GM13976 (cell line): ENCODE data around the gene CLMN.
A peak's percentile ranks its signal among the peaks of the same experiment; 100 is the strongest.

Source experiments
- DNase-seq: peaks from one replicate; pipeline ENCODE4 v3.0.0; 2012; ENCODE audit warnings: low spot score
- CTCF ChIP-seq: IDR thresholded peaks from 2 replicates; pipeline ENCODE4 v1.5.1; 2012; ENCODE audit warnings: borderline replicate concordance, mild to moderate bottlenecking; ENCODE audit not compliant: insufficient read depth; ENCODE audit errors: extremely low read depth, missing control alignments, control extremely low read depth
- in situ Hi-C: fragments of 300-500 bp; cut with MboI; formaldehyde crosslinking; loops from one replicate; pipeline ENCODE4 v1.12.0; 2022; ENCODE audit warnings: low sequenced_read_pairs, mixed read lengths, inconsistent platforms; ENCODE audit not compliant: unreplicated experiment

CLMN gene

GRCh38 chr14:95260537-95261361 lies 59.0 kb downstream of the CLMN start:
- in situ Hi-C loops = no loop called here
- no peak for TF ChIP-seq CTCF
- DNase-seq = peak; percentile 65

GRCh38 chr14:95258754-95259593 lies 60.7 kb downstream of the CLMN start:
- in situ Hi-C loops = no loop called here
- TF ChIP-seq CTCF = no peak
- DNase-seq = peak; percentile 42

- in situ Hi-C loops = no loop called here
- no peak for DNase-seq
- TF ChIP-seq CTCF = no peak
Observed at GRCh38 chr14:95258156-95258555, 61.6 kb downstream of the CLMN start.

- no peak for TF ChIP-seq CTCF
- in situ Hi-C loops = no loop called here
- no peak for DNase-seq
Observed at GRCh38 chr14:95257521-95257920, 62.2 kb downstream of the CLMN start.

GRCh38 chr14:95256776-95257060 lies 63.0 kb downstream of the CLMN start:
- in situ Hi-C loops = no loop called here
- DNase-seq = no peak
- TF ChIP-seq CTCF = no peak

GRCh38 chr14:95256002-95256775 lies 63.5 kb downstream of the CLMN start:
- no peak for DNase-seq
- TF ChIP-seq CTCF = no peak
- in situ Hi-C loops = no loop called here
